NCI-H2081 treated with DMSO at 0.1 percent for 48 hours (cell line): Measurements from ENCODE around the gene SPATA17.

Source experiments
- DNase-seq: peaks from one replicate; lab custom pipeline; 2025; lab: John Stamatoyannopoulos, UW

The SPATA17 gene

DNA sequence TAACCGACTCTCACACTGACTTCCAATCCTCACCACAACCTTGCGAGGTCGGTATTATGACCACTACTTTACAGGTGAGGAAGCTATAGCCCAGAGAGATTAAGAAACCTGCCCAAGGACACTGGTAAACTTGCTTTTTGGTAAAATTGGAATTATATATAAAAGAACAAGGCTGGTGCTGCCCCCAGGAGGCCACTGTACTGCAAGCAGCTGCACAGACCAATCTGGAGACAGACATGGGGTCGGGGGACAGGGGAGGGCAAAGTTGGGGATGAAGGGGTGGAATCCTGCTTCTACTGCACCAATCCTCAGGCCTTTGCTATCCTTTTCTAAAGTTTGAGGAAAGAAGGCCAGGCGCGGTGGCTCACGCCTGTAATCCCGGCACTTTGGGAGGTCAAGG, 280.8 kb downstream of the SPATA17 start:
- no peak for DNase-seq

DNA sequence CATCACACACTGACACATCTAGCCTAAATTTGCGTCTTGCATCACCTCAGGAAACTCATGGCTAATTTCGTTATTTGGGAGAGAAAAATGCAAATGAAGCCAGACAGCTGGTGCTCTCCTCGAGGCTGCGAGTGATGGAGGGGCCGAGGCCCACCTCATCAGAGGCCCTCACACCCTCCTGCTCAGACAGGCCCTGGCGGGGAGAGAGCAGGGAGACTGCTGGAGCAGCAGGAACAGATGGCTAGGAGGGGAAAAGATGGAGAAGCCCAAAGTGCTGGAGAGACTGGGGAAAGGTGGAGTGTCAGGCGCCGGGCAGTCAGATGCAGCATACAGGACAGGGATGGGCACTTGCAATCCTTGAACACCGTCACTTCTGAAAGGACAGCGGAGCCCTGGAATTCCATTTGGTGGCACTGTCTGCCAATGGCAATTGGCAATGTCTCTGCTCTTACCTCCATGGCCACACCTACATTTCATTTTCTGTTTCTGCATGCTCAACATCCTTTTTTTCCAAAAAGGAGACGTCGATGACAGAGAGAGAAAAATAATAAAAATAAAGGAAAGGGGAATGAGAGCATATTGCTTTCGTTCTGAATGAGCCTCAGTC, 286.2 kb downstream of the SPATA17 start:
- no peak for DNase-seq

DNA sequence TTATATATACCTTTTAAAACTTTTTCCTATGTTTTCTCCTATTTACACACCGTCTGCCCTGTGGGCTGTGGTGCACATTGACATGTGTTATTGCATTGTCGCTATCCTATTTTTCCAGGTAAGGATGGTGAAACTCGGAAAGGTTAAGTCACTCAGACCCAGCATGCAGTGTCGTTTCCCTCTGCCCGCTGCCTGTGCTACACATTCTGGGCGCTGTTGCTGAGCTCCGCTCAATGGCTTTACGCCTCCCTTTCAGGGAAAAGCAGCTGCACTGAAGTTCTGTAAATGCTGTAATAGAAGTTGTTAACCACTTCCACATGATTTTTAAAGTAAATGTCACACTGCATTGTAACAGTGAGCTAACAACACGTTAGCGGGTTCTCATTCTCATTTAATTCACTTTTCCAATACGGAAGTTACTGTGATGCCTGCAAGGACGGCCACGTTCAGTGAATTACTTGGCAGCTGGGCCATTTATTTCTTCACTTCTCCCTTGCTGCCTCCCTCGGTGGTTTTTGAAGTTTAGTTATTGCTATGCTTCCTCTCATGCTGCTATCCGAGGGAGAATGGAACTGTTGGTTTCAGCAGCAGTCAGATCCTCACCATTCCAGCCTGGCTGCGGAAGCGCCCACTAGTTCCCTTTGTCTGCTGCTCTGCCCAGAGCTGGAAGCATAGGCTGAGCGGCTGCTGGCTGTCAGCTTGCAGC, 288.7 kb downstream of the SPATA17 start:
- no peak for DNase-seq
